ENCODE measurements around the gene FARSB.

Gene FARSB

DNA sequence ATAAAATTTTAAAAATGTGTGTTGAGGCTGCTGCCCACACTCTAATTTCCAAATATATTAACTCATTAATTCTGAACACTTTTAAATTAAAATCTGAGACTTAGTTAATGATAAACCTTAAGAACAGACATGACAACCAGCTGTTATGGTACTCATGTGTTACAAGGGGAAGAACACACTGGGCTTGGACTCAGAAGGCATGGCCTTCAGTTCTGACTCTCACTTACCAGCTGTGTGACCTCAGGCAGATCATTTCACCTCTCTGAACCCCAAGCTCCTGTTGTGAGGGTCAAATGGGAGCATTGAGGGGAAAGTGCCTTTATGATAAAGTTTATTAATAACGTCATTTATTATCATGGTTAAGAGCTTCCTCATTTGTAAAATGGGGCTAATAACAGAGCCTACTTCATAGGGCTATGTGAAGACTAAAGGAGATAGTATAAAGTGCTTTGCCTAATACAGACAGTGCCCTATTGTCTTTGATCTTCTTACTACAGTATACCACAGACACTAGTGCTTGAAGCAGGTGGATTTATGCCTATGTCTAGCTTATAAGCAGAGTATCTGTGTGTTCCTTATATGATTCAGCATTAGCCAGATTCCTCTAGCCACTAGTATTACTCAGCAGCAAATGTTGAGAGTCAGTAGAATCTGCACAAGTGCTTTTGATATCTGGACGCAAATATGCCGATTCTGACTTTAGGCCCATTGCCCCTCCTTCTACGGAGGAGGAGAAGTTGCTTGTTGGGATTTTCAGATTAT, 131.9 kb downstream of the FARSB start:
- no peaks in the 10 kb centered on the region for H3K36me3 ChIP-seq (ENCODE audit: control insufficient read depth, insufficient read depth, low read length)
- H3K27me3 ChIP-seq (ENCODE audit: control insufficient read depth, insufficient read depth, low read length), result no peaks in the 10 kb centered on the region
- no peak overlapping the region for H3K9ac ChIP-seq (ENCODE audit: low read depth, low read length)
- H3K4me1 ChIP-seq (ENCODE audit: control insufficient read depth, insufficient read depth, low read length), result no peaks in the 10 kb centered on the region
- H3K9me3 ChIP-seq (ENCODE audit: control insufficient read depth, insufficient read depth, low read length), result no peaks in the 10 kb centered on the region
- H3K4me3 ChIP-seq (ENCODE audit: low read depth, low read length), result no peak overlapping the region
- no peak overlapping the region for H3K27ac ChIP-seq (ENCODE audit: low read depth, low read length)

DNA sequence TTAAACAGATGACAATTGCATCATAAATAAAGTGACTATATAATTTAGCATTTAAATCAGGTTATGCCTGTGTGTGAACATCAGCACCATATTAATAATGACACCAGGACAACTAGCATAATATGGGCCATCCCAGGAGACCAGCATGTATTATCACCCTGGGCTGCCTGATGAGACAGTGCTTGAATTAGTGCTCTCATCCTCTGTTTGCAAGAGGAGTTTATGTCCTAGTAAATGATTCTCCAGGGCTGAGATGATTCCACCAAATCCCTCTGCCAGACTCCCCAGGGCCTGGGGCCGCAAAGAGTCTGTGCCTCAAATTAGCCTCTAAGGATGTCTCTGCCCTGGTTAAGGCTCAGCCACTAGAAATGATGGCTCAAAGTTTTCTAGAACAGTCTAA, 133.8 kb downstream of the FARSB start:
- Histone ChIP-seq H3K9ac (ENCODE audit: low read depth, low read length) (no peak overlapping the region), H3K4me1 (ENCODE audit: control insufficient read depth, insufficient read depth, low read length) (peaks cover 12% of the 10 kb centered on the region), H3K27ac (ENCODE audit: low read depth, low read length) (no peak overlapping the region), H3K27me3 (ENCODE audit: control insufficient read depth, insufficient read depth, low read length) (no peaks in the 10 kb centered on the region), H3K9me3 (ENCODE audit: control insufficient read depth, insufficient read depth, low read length) (no peaks in the 10 kb centered on the region), H3K4me3 (ENCODE audit: low read depth, low read length) (no peak overlapping the region), H3K36me3 (ENCODE audit: control insufficient read depth, insufficient read depth, low read length) (no peaks in the 10 kb centered on the region)

DNA sequence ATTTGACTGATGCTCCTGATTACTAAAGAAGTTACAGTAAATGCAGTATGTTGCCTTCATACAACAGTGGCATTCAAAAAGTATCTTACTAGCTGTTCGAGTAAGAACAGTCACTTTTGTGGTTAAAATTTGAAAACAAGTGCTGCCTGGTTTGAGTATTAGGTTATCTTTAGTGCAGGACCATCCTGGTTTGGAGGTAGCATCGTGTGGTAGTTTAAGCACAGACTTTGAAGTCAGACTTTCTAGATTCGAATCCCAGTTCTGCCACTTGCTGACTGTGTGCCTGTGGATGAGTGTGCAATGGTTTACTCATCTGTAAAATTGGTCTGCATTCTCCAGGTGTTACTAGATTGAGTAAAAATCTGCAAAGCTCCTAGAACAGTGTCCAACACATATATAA, 134.8 kb downstream of the FARSB start:
- H3K4me1 ChIP-seq (ENCODE audit: control insufficient read depth, insufficient read depth, low read length), result peaks cover 12% of the 10 kb centered on the region
- no peaks in the 10 kb centered on the region for H3K9me3 ChIP-seq (ENCODE audit: control insufficient read depth, insufficient read depth, low read length)
- H3K27me3 ChIP-seq (ENCODE audit: control insufficient read depth, insufficient read depth, low read length), result no peaks in the 10 kb centered on the region
- no peak overlapping the region for H3K9ac ChIP-seq (ENCODE audit: low read depth, low read length)
- no peak overlapping the region for H3K27ac ChIP-seq (ENCODE audit: low read depth, low read length)
- H3K4me3 ChIP-seq (ENCODE audit: low read depth, low read length), result no peak overlapping the region
- no peaks in the 10 kb centered on the region for H3K36me3 ChIP-seq (ENCODE audit: control insufficient read depth, insufficient read depth, low read length)
